Astrocyte of the spinal cord (primary cell): Measurements from ENCODE around the gene EIF2AK2.

Experiments
- DNase-seq: peaks from one replicate; pipeline ENCODE4 v3.0.0; 2011; ENCODE audit warnings: low read depth, low spot score
- H3K4me3 ChIP-seq: 2 replicates; pipeline ENCODE4 v1.5.1; 2011; ENCODE audit warnings: low read depth, mild to moderate bottlenecking, low read length, moderate library complexity
- CTCF ChIP-seq: IDR thresholded peaks from 2 replicates; pipeline ENCODE4 v1.5.1; 2012; ENCODE audit warnings: low read depth, mild to moderate bottlenecking, low read length, inconsistent platforms
- in situ Hi-C: cut with HindIII; loops from 2 replicates; pipeline ENCODE4 v1.10.0; 2017; ENCODE audit warnings: low sequenced_read_pairs

EIF2AK2 gene

DNA sequence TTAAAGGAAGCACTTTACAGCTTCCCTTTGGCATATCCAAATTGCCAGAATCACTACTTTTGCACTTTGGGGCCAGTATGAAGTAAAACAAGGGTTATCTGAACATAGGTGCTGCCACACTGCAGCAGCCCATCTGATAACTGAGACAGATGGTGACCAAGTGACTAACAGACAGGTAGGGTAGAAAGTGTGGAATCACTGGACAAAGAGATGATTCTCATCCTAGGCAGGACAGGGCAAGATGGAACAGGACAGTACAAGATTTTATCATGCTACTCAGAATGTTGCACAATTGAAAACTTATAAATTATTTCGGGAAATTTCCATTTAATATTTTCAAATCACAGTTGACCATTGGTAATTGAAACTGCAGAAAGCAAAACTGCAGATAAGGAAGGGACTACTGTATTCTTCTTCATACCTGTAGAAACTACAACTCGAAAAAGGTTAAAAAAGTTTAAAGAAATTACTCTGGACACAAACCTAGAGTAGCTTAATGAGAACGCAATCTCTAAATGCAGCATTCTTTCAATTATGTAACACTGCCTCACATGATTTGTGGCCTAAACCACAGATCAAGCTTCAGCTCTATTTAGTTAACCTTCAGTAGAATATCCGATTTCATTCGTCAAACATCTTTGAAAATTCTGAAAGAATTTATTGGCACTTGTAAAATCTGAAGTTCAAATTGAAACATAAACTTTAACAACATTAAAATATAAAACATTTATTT, 104.0 kb downstream of the EIF2AK2 start:
- DNase-seq = no peak
- in situ Hi-C loops = no loop called here
- no peak overlapping the region for H3K4me3 ChIP-seq
- TF ChIP-seq CTCF = no peak
